Cardiac fibroblast (primary cell): ENCODE measurements around the gene STYX.

ENCODE experiments used
- DNase-seq, 2 donors: peaks; one replicate each; pipeline versions ENCODE4 v3.0.0 to v3.0.0-alpha.2; 2010; ENCODE audit warnings: low read depth in 2 of 2
- H3K4me3 ChIP-seq, 2 donors: replicated peaks in 1 of 2; 1 replicate in 1 of 2; 2 replicates in 1 of 2; pipeline ENCODE4 v1.5.1; 2011; ENCODE audit warnings: low read depth in 2 of 2, low read length in 2 of 2, mild to moderate bottlenecking in 2 of 2, moderate library complexity in 1 of 2
- TF ChIP-seq, protein P1 (sequence below): IDR thresholded peaks from one replicate; pipeline ENCODE4 v1.5.1; 2011; ENCODE audit warnings: low read depth, mild to moderate bottlenecking, low read length, inconsistent platforms

Gene STYX, protein sequence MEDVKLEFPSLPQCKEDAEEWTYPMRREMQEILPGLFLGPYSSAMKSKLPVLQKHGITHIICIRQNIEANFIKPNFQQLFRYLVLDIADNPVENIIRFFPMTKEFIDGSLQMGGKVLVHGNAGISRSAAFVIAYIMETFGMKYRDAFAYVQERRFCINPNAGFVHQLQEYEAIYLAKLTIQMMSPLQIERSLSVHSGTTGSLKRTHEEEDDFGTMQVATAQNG

DNA sequence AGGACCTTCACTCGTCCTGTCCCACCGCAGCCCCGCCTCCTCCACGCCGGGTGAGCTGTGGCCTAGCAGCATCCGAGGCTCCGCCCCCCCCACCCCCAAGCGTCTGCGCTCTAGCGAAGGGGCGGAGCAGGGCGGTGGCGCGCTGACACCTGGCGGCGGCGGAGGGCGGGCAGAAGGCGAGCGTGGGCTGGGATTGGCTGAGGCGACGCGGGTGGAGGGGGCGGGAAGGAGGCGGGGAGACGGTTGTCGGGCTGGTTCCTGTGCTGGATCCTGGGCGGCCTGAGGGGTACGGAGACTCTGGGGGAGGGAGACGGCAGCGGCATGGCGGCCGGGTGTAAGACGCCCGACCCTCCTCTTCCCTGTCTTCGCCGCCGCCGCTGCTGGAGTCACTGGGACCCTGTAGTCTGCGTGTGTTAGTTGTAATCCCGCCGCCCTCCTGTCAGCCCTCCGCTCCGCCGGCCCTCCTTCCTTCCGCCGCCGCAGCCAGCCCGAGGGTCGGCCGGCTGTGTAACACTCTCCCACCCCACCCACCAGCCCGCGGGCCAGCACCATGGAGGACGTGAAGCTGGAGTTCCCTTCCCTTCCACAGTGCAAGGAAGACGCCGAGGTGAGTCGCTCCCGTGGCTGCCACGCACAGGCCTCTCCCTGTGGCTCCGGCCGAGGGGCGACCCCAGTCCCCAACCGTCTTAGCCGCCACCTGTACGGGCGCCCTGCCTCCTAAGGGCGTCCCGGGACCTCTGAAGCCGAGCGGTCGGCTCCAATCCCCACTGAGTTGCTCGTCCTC, at the start of gene STYX:
Gene STYX (plus strand): TSS at position 242 of the 784 bp plus-strand sequence. CDS start 309 bp downstream, at position 551.
- H3K4me3 ChIP-seq, result peak within 1 kb of the TSS; percentile 97 to 99
- TF ChIP-seq, protein P1, sequence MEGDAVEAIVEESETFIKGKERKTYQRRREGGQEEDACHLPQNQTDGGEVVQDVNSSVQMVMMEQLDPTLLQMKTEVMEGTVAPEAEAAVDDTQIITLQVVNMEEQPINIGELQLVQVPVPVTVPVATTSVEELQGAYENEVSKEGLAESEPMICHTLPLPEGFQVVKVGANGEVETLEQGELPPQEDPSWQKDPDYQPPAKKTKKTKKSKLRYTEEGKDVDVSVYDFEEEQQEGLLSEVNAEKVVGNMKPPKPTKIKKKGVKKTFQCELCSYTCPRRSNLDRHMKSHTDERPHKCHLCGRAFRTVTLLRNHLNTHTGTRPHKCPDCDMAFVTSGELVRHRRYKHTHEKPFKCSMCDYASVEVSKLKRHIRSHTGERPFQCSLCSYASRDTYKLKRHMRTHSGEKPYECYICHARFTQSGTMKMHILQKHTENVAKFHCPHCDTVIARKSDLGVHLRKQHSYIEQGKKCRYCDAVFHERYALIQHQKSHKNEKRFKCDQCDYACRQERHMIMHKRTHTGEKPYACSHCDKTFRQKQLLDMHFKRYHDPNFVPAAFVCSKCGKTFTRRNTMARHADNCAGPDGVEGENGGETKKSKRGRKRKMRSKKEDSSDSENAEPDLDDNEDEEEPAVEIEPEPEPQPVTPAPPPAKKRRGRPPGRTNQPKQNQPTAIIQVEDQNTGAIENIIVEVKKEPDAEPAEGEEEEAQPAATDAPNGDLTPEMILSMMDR, result no peak
- peak; percentile 98 to 99 for DNase-seq

DNA sequence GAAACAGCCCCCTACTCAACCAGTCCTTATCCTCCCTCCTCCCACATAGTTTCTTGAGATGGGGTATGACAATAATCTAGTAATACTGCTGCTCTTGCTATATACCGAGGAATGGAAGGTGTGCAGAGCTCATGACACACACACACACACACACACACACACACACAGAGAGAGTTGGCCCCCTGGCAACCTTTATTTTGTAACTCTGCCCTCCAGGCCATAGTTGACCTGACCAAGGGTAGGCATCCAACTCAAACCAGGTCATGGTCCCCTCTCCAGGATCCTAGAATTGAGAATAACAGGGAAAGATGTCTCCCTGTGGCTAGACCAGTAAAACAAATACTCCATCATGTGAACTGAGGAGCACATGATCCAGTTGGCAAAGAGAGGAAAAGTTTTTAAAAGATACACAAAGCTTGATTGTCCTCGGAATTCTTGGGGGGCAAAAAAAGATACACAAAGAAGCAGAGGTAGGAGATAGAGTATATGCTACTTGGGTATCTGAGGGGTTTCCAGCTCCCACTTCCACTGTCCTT, 45.9 kb upstream of the STYX start:
- DNase-seq, result peak in 1 of 2 donors; percentile 19
- TF ChIP-seq, protein P1, result no peak
- no peak overlapping the region for H3K4me3 ChIP-seq

DNA sequence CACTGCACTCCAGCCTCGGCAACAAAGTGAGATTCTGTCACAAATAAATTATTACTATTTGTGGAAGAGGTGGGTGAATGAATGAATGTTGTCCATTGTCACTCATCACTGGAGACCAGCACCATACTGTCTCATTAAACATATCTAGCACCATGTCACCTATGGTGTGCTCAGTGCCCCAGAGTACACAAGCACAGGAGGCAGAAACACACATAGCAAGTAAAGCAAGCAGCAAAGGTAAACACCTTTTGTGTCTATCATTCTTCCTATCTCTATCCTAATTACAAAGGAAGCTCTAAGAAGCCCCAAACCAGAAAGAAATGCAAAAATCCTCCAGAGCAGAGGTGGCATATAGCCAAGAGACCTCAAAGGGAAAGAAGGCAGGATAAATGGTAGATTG, 43.8 kb upstream of the STYX start:
- H3K4me3 ChIP-seq, result no peak overlapping the region
- TF ChIP-seq, protein P1, result no peak
- DNase-seq, result no peak

DNA sequence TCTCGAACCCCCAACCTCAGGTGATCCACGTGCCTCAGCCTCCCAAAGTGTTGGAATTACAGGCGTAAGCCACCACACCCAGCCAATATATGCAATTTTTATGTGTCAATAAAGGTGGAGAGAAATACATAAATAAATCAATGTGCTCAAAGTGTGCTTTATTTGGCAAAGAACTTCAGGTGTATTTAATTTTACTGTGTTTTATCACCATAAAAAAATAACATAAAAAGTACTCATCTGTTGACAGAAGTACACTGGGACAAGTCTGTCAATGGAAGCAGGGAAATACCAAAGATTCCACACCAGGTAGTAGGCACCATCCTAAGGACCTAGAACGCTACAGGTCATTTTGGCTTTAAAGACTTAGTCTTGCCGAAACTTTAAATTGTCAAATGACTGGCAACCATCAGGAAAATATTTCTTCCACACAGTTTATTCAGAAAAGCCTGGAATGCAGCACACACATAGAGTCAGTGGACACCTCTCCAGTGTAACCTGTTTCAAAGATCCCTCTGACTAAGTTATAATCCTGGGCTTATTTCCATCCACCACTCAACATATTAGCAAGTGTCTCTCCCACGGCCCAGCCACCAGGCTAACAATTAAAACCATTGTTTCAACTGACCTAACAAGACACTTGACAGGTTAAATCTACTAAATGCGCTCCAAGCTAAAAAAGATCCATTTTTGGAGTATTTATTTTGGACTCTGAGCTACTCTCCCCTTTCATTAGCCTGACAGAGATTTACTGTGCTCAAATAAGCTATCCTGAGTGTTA, 38.8 kb upstream of the STYX start:
- no peak for DNase-seq
- no peak overlapping the region for H3K4me3 ChIP-seq
- TF ChIP-seq, protein P1, result no peak

DNA sequence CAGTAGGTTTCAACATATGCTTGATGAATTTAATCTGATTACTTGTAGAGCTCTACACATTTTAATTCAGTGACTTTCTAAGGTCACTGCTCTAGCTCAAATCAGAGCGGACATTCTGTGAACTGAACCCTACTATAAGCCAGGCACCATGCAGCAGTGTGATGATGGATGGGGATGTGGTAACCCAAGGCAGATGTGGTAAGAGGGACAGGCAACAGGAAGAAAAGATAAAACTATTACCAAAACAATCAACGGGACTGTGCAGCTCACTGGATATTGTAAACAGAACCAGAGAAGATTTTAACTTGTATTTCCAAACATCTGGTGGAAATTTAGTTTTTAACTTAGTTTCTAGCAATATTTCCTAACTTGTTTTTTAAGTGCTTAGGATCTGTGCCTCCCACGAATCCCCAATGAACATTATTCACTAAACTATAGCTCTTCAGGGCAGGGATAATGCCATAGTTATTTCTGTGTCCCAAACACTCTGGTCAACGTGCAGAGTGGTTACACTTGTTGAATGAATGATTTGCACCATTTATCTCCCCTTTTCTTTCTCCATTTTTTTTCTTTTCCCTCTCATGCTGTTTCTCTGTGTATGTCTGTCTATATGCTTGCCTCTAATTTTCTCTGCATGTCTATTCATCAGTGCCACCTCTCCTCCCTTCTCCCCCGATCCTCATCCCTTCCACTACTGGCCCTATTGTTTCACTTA, 37.6 kb upstream of the STYX start:
- TF ChIP-seq, protein P1, result no peak
- peak; percentile 37 to 47 for DNase-seq
- no peak overlapping the region for H3K4me3 ChIP-seq

DNA sequence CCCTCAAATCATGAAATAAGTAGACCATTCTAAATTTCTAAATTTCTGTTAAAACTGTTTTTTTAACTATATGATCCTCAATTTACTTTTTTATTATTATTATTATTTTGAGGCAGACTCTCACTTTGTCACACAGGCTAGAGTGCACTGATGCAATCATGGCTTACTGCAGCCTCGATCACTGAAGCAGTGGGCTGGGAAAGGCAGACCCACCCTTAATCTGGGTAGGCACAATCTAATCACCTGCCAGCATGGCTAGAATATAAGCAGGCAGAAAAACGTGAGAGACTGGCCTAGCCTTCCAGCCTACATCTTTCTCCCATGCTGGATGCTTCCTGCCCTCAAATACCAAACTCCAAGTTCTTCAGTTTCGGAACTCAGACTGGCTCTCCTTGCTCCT, 36.9 kb upstream of the STYX start:
- no peak for DNase-seq
- peak overlapping the region in 1 of 2 donors; percentile 18 for H3K4me3 ChIP-seq
- TF ChIP-seq, protein P1, result no peak
